Cardiac muscle cell (in vitro differentiated cells and primary cell): ENCODE data around the gene CTNS. TPM values are rescaled to one million over a fixed set of nuclear protein-coding genes. Genes with fewer than 3 reads are reported as not detected.

ENCODE experiments used
- DNase-seq, 2 donors: peaks; one replicate each; pipeline versions ENCODE4 v3.0.0 to v3.0.0-alpha.2; 2010 to 2017; ENCODE audit warnings: low read depth in 1 of 2, low spot score in 1 of 2
- H3K27ac ChIP-seq: fragments of 200-600 bp; sonication (generic); 2 replicates; pipeline ENCODE4 v1.5.1; 2016
- H3K27me3 ChIP-seq: fragments of 200-600 bp; sonication (generic); 2 replicates; pipeline ENCODE4 v1.6.0; 2016; ENCODE audit warnings: control low read depth
- H3K36me3 ChIP-seq: fragments of 200-600 bp; sonication (generic); 2 replicates; pipeline ENCODE4 v1.5.1; 2016; ENCODE audit warnings: control low read depth
- H3K4me1 ChIP-seq: fragments of 200-600 bp; sonication (generic); 2 replicates; pipeline ENCODE4 v1.8.1; 2017; ENCODE audit warnings: low read depth, mild to moderate bottlenecking, mixed run types
- H3K4me3 ChIP-seq: fragments of 200-600 bp; sonication (generic); 2 replicates; pipeline ENCODE4 v1.5.1; 2016; ENCODE audit warnings: mild to moderate bottlenecking
- H3K9me3 ChIP-seq: fragments of 200-600 bp; sonication (generic); 2 replicates; pipeline ENCODE4 v1.5.1; 2017; ENCODE audit warnings: low read depth, mild to moderate bottlenecking, control low read depth
- polyA plus RNA-seq: library from polyadenylated mRNA; unstranded; fragments of >200 nt; fragmentation: Nextera tagmentation; extraction: Ambion mirVana; gene quantifications from 2 replicates; pipeline ENCODE4 v1.2.1, GENCODE V29; 2016
- total RNA-seq: library from RNA; depleted of rRNA; stranded (reverse); fragments of >200 nt; gene quantifications from 2 replicates; pipeline ENCODE4 v1.2.3, GENCODE V29; 2016
- TF ChIP-seq, protein P1 (sequence below): IDR thresholded peaks from 2 replicates; pipeline ENCODE4 v1.5.1; 2012; ENCODE audit warnings: low read depth, mild to moderate bottlenecking, low read length

Gene CTNS
- total and polyA plus RNA-seq, 2 experiments from 2014 or later = 17.8 to 21.1 TPM

DNA sequence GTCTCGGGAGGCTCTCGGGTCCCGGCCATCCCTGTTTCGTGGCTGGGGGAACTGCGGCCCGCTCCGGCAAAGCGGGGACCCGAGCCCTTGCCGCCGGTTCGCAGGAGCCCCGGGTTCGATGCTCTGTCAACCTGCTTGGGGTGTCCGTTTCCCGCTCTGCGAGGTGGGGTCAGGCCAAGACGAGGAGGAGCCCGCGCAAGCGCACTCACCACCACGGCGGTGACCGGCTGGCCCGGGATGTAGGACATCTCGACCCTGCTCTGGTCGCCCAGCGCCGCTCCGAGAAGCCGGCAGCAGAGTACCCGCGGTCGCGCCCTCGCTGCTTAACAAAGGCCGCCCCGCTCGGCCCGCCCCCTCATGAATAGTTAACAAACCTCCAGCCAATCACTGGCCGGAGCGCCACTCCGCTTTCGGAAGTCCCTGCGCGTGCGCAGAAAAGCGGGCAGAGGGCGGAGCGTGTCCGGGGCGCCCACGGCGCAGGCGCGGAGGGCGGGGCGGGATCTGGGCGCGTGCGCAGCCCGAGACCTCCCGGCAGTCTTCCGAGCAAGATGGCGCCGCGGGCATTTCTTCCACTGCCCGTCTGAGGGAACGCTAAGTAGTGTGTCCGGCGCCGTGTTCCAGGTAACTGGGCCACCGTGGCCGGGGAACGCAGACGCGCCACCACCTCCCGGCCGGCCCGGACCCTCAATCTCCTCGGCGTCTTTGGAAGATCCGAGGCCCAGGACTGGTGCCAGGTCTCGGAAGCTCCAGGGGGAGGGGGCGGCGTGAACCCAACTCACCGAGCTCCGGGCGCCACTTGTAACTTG, 31.9 kb downstream of the CTNS start, which contains the start of the genes EMC6 and TAX1BP3:
TSS of gene EMC6 (plus strand) at position 534 of the 806 bp plus-strand sequence. CDS start 335 bp downstream, outside the sequence.
TSS of gene TAX1BP3 (minus strand) at position 300 of the 806 bp plus-strand sequence. CDS start at position 248, 52 bp downstream.
- H3K27ac ChIP-seq = peak within 1 kb of the TSS; percentile 97
- peaks cover 11% of the 10 kb centered on the region for H3K4me1 ChIP-seq
- DNase-seq = peak; percentile 98 to 100
- peak within 1 kb of the TSS; percentile 78 for H3K4me3 ChIP-seq
- no peaks in the 10 kb centered on the region for H3K27me3 ChIP-seq
- no peaks in the 10 kb centered on the region for H3K9me3 ChIP-seq
- H3K36me3 ChIP-seq = peaks cover 6% of the 10 kb centered on the region
- TF ChIP-seq, protein P1, sequence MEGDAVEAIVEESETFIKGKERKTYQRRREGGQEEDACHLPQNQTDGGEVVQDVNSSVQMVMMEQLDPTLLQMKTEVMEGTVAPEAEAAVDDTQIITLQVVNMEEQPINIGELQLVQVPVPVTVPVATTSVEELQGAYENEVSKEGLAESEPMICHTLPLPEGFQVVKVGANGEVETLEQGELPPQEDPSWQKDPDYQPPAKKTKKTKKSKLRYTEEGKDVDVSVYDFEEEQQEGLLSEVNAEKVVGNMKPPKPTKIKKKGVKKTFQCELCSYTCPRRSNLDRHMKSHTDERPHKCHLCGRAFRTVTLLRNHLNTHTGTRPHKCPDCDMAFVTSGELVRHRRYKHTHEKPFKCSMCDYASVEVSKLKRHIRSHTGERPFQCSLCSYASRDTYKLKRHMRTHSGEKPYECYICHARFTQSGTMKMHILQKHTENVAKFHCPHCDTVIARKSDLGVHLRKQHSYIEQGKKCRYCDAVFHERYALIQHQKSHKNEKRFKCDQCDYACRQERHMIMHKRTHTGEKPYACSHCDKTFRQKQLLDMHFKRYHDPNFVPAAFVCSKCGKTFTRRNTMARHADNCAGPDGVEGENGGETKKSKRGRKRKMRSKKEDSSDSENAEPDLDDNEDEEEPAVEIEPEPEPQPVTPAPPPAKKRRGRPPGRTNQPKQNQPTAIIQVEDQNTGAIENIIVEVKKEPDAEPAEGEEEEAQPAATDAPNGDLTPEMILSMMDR = no peak

DNA sequence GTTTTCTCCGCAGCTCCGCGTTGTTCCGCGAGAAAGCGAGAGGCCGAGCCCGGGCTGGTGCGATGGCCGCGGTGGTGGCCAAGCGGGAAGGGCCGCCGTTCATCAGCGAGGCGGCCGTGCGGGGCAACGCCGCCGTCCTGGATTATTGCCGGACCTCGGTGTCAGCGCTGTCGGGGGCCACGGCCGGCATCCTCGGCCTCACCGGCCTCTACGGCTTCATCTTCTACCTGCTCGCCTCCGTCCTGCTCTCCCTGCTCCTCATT, 32.5 kb downstream of the CTNS start:
- Histone ChIP-seq H3K9me3 (no peaks in the 10 kb centered on the region), H3K4me1 (peaks cover 11% of the 10 kb centered on the region), H3K27me3 (no peaks in the 10 kb centered on the region), H3K4me3 (peak overlapping the region; percentile 78), H3K36me3 (peaks cover 6% of the 10 kb centered on the region), H3K27ac (peak overlapping the region; percentile 95)
- TF ChIP-seq, protein P1 = no peak
- DNase-seq = no peak

DNA sequence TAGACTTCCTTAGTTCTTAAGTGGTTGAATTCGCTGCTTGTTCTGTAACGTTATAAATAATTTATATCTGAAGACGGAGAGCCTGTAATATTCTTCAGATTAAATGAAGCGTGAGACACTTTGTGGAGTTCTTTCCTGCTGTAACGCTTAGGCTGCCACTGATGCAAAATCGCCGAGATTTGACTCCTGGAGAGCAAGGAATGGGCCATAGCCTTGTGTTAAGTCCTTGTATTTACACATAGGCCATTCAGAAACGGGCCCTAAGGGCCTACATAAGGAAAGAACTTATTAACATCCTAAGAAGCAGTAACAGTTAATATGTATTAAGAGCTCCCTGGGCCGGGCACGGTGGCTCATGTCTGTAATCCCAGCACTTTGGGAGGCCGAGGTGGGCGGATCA, 33.0 kb downstream of the CTNS start:
- DNase-seq = no peak
- Histone ChIP-seq H3K4me1 (peaks cover 11% of the 10 kb centered on the region), H3K27me3 (no peaks in the 10 kb centered on the region), H3K27ac (peak overlapping the region; percentile 95), H3K4me3 (peak overlapping the region; percentile 78), H3K36me3 (peaks cover 4% of the 10 kb centered on the region), H3K9me3 (no peaks in the 10 kb centered on the region)
- TF ChIP-seq, protein P1 = no peak

DNA sequence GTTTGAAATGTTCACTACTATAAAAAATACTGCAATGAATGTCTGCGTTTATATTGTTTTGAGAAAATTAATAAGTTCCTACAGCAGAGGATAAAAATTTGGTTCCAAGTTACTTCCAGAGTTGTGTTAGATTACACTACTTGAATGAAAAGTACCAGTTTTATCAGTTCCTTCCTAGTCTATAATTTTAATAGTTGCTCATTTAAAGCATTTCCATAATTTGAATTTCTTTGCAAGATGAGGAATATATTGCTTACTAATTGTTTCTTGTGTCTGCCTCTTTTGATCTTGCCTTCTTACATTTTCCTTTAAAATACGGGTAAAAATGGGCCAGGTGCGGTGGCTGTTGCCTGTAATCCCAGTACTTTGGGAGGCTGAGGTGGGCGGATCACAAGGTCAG, 36.0 kb downstream of the CTNS start:
- Histone ChIP-seq H3K4me3 (no peak overlapping the region), H3K9me3 (no peaks in the 10 kb centered on the region), H3K36me3 (no peaks in the 10 kb centered on the region), H3K4me1 (no peaks in the 10 kb centered on the region), H3K27me3 (no peaks in the 10 kb centered on the region), H3K27ac (no peak overlapping the region)
- DNase-seq = no peak
- TF ChIP-seq, protein P1 = no peak

DNA sequence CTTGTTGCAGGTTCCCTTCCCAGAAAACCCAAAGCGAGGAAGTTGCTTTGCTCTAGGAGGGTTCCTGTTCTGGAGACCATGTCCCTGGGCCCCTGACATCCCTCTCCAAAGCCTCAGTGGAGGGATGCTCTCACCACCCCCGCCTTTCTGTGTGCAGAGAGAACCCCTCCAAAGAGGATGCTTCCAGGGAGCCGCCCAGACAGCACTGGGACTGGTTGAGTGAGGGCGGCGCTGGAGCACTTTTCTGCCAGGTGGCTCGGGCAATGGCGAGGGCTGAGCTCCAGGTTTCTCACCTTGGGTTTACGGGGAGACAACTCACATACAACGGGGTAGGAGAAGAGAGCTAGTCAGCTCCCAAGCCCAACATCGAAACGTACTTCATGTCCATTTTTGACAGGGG, 39.3 kb downstream of the CTNS start:
- H3K9me3 ChIP-seq = no peaks in the 10 kb centered on the region
- DNase-seq = no peak
- TF ChIP-seq, protein P1 = no peak
- no peaks in the 10 kb centered on the region for H3K27me3 ChIP-seq
- H3K4me3 ChIP-seq = no peak overlapping the region
- no peaks in the 10 kb centered on the region for H3K4me1 ChIP-seq
- no peaks in the 10 kb centered on the region for H3K36me3 ChIP-seq
- H3K27ac ChIP-seq = no peak overlapping the region
